Neural progenitor cell (in vitro differentiated cells): Measurements from ENCODE around the gene TMIGD3. TPM values are rescaled to one million over a fixed set of nuclear protein-coding genes. Genes with fewer than 3 reads are reported as not detected.
A peak's percentile ranks its signal among the peaks of the same experiment; 100 is the strongest.

Experiments used
- DNase-seq: peaks from one replicate; pipeline ENCODE4 v3.0.0-alpha.2; 2016; ENCODE audit warnings: low spot score
- H2AFZ ChIP-seq: fragments of 200-600 bp; sonication (generic); replicated peaks from 2 replicates; pipeline ENCODE4 v1.6.1; 2016; ENCODE audit warnings: antibody characterized with exemption
- H3F3A ChIP-seq: fragments of 200-600 bp; sonication (generic); 2 replicates; pipeline ENCODE4 v1.6.1; 2016; ENCODE audit warnings: antibody characterized with exemption, low read depth
- H3K27ac ChIP-seq: fragments of 200-600 bp; sonication (generic); 2 replicates; pipeline ENCODE4 v1.5.1; 2016; ENCODE audit warnings: mild to moderate bottlenecking
- H3K27me3 ChIP-seq: fragments of 200-600 bp; sonication (generic); 2 replicates; pipeline ENCODE4 v1.6.1; 2016; ENCODE audit warnings: mild to moderate bottlenecking, moderate library complexity
- H3K36me3 ChIP-seq: fragments of 200-600 bp; sonication (generic); 2 replicates; pipeline ENCODE4 v1.5.1; 2016
- H3K4me1 ChIP-seq: fragments of 200-600 bp; sonication (generic); 2 replicates; pipeline ENCODE4 v1.6.1; 2016; ENCODE audit warnings: mixed run types
- H3K4me2 ChIP-seq: fragments of 200-600 bp; sonication (generic); 2 replicates; pipeline ENCODE4 v1.6.1; 2016
- H3K4me3 ChIP-seq: fragments of 200-600 bp; sonication (generic); 2 replicates; pipeline ENCODE4 v1.5.1; 2016
- H3K79me2 ChIP-seq: fragments of 200-600 bp; sonication (generic); 2 replicates; pipeline ENCODE4 v1.6.1; 2016; ENCODE audit warnings: low read depth
- H3K9ac ChIP-seq: fragments of 200-600 bp; sonication (generic); 2 replicates; pipeline ENCODE4 v1.6.1; 2016
- H3K9me3 ChIP-seq: fragments of 200-600 bp; sonication (generic); 2 replicates; pipeline ENCODE4 v1.5.1; 2016; ENCODE audit warnings: low read depth
- H4K20me1 ChIP-seq: fragments of 200-600 bp; sonication (generic); 2 replicates; pipeline ENCODE4 v1.6.1; 2016; ENCODE audit warnings: low read depth
- H3K27ac Mint-ChIP-seq: 3 replicates; pipeline ENCODE4 v1.8.0; 2021; ENCODE audit warnings: mixed read lengths
- H3K27me3 Mint-ChIP-seq: 2 replicates; pipeline ENCODE4 v1.8.0; 2022; ENCODE audit warnings: low read depth, mild to moderate bottlenecking, inconsistent platforms, moderate library complexity, mixed read lengths; ENCODE audit not compliant: insufficient read depth
- H3K36me3 Mint-ChIP-seq: 3 replicates; pipeline ENCODE4 v1.8.0; 2021; ENCODE audit warnings: mixed read lengths
- H3K4me1 Mint-ChIP-seq: 3 replicates; pipeline ENCODE4 v1.8.0; 2021; ENCODE audit warnings: mixed read lengths
- H3K4me3 Mint-ChIP-seq: 3 replicates; pipeline ENCODE4 v1.8.0; 2021; ENCODE audit warnings: mild to moderate bottlenecking, moderate library complexity, mixed read lengths
- H3K9me3 Mint-ChIP-seq: 3 replicates; pipeline ENCODE4 v1.8.0; 2020; ENCODE audit warnings: mixed read lengths
- CTCF ChIP-seq: fragments of 200-600 bp; sonication (generic); IDR thresholded peaks from 2 replicates; pipeline ENCODE4 v1.5.1; 2017; ENCODE audit warnings: antibody characterized with exemption, mild to moderate bottlenecking
- EZH2 ChIP-seq: fragments of 200-600 bp; sonication (generic); IDR thresholded peaks from 2 replicates; pipeline ENCODE4 v1.6.1; 2017; ENCODE audit warnings: antibody characterized with exemption, mild to moderate bottlenecking, moderate library complexity
- EZH2phosphoT487 ChIP-seq: fragments of 200-600 bp; sonication (generic); IDR thresholded peaks from 2 replicates; pipeline ENCODE4 v1.6.1; 2017; ENCODE audit warnings: antibody characterized with exemption
- total RNA-seq: library from RNA; depleted of rRNA; stranded (reverse); fragments of >200 nt; gene quantifications from 2 replicates; pipeline ENCODE4 v1.2.3, GENCODE V29; 2015; ENCODE audit warnings: low replicate concordance

The TMIGD3 gene
- total RNA-seq, 1 donor from 2014 or later: not detected

- Mint-ChIP-seq H3K27me3 (no peaks in the 10 kb centered on the region), H3K4me3 (no peak overlapping the region), H3K36me3 (peaks cover 21% of the 10 kb centered on the region), H3K4me1 (peaks cover 1% of the 10 kb centered on the region), H3K27ac (no peak overlapping the region), H3K9me3 (no peaks in the 10 kb centered on the region)
- Histone ChIP-seq H3K4me2 (no peak overlapping the region), H3K4me3 (no peak overlapping the region), H4K20me1 (peaks cover 3% of the 10 kb centered on the region), H3K79me2 (peaks cover 18% of the 10 kb centered on the region), H2AFZ (no peak overlapping the region), H3K27ac (no peak overlapping the region), H3K4me1 (no peaks in the 10 kb centered on the region), H3K9me3 (no peaks in the 10 kb centered on the region), H3K9ac (no peak overlapping the region), H3K27me3 (no peaks in the 10 kb centered on the region), H3K36me3 (peaks cover 6% of the 10 kb centered on the region), H3F3A (no peaks in the 10 kb centered on the region)
- DNase-seq: no peak
- TF ChIP-seq EZH2phosphoT487 (no peak), CTCF (no peak), EZH2 (no peak)
These were observed 61.0 kb downstream of the TMIGD3 start for GRCh38 chr1:111442457-111442856.

GRCh38 chr1:111441573-111442192, 61.8 kb downstream of the TMIGD3 start:
- H3K4me3 Mint-ChIP-seq: no peak overlapping the region
- Histone ChIP-seq H3K4me3 (no peak overlapping the region), H3K4me1 (no peaks in the 10 kb centered on the region), H3K4me2 (no peak overlapping the region), H3K79me2 (peaks cover 10% of the 10 kb centered on the region), H2AFZ (no peak overlapping the region), H3K27me3 (no peaks in the 10 kb centered on the region), H4K20me1 (no peaks in the 10 kb centered on the region), H3K36me3 (peaks cover 6% of the 10 kb centered on the region), H3K9me3 (no peaks in the 10 kb centered on the region), H3F3A (no peaks in the 10 kb centered on the region), H3K27ac (no peak overlapping the region), H3K9ac (no peak overlapping the region)
- DNase-seq: peak; percentile 68
- peaks cover 21% of the 10 kb centered on the region for H3K36me3 Mint-ChIP-seq
- H3K9me3 Mint-ChIP-seq: no peaks in the 10 kb centered on the region
- H3K27me3 Mint-ChIP-seq: no peaks in the 10 kb centered on the region
- TF ChIP-seq EZH2: no peak
- peak; percentile 76 for TF ChIP-seq CTCF
- no peak overlapping the region for H3K27ac Mint-ChIP-seq
- H3K4me1 Mint-ChIP-seq: no peaks in the 10 kb centered on the region

- H3K27ac Mint-ChIP-seq: no peak overlapping the region
- Histone ChIP-seq H3K27ac (no peak overlapping the region), H3K4me1 (no peaks in the 10 kb centered on the region), H2AFZ (no peak overlapping the region), H3K9ac (no peak overlapping the region), H3F3A (no peaks in the 10 kb centered on the region), H3K4me2 (no peak overlapping the region), H3K36me3 (peaks cover 6% of the 10 kb centered on the region), H3K4me3 (no peak overlapping the region), H3K79me2 (no peaks in the 10 kb centered on the region), H3K27me3 (no peaks in the 10 kb centered on the region), H3K9me3 (no peaks in the 10 kb centered on the region), H4K20me1 (no peaks in the 10 kb centered on the region)
- DNase-seq: no peak
- H3K36me3 Mint-ChIP-seq: peaks cover 21% of the 10 kb centered on the region
- no peaks in the 10 kb centered on the region for H3K27me3 Mint-ChIP-seq
- TF ChIP-seq CTCF: no peak
- TF ChIP-seq EZH2: no peak
- TF ChIP-seq EZH2phosphoT487: no peak
- no peak overlapping the region for H3K4me3 Mint-ChIP-seq
- H3K4me1 Mint-ChIP-seq: no peaks in the 10 kb centered on the region
- no peaks in the 10 kb centered on the region for H3K9me3 Mint-ChIP-seq
These were observed 63.7 kb downstream of the TMIGD3 start for GRCh38 chr1:111439461-111440351.
